Liver (tissue), 9 donors: ENCODE measurements around the gene CXXC5. TPM values are rescaled to one million over a fixed set of nuclear protein-coding genes. Genes with fewer than 3 reads are reported as not detected.

Source experiments
- DNase-seq: peaks from one replicate; pipeline ENCODE4 v3.0.0-alpha.2; 2017; ENCODE audit warnings: low spot score
- H3K27ac ChIP-seq, 2 donors: one replicate each; pipeline ENCODE4 v1.7.0; 2013; ENCODE audit warnings: inconsistent platforms in 2 of 2, low read length in 2 of 2, control low read depth in 1 of 2, low read depth in 1 of 2, mild to moderate bottlenecking in 1 of 2
- H3K27me3 ChIP-seq, 4 donors: one replicate each; pipeline versions ENCODE4 v1.6.1 to v1.7.0; 2013; ENCODE audit warnings: low read length in 3 of 4, inconsistent platforms in 1 of 4, mild to moderate bottlenecking in 1 of 4, moderate library complexity in 1 of 4; ENCODE audit not compliant: control insufficient read depth in 4 of 4, insufficient read depth in 4 of 4
- H3K36me3 ChIP-seq, 4 donors: one replicate each; pipeline versions ENCODE4 v1.6.1 to v1.7.0; 2013; ENCODE audit warnings: low read length in 3 of 4, mild to moderate bottlenecking in 3 of 4, low read depth in 1 of 4, moderate library complexity in 1 of 4; ENCODE audit not compliant: control insufficient read depth in 4 of 4, insufficient read depth in 3 of 4
- H3K4me1 ChIP-seq, 4 donors: one replicate each; pipeline versions ENCODE4 v1.6.1 to v1.7.0; 2013; ENCODE audit warnings: low read length in 3 of 4, mild to moderate bottlenecking in 3 of 4, moderate library complexity in 1 of 4; ENCODE audit not compliant: control insufficient read depth in 4 of 4, insufficient read depth in 4 of 4
- H3K4me3 ChIP-seq, 3 donors: one replicate each; pipeline versions ENCODE4 v1.6.1 to v1.7.0; 2013; ENCODE audit warnings: low read length in 3 of 3, control low read depth in 1 of 3, low read depth in 1 of 3, mild to moderate bottlenecking in 1 of 3
- H3K9ac ChIP-seq, 2 donors: one replicate each; pipeline ENCODE4 v1.7.0; 2013; ENCODE audit warnings: low read length in 2 of 2, mild to moderate bottlenecking in 2 of 2, moderate library complexity in 2 of 2, control low read depth in 1 of 2, low read depth in 1 of 2
- H3K9me3 ChIP-seq, 4 donors: one replicate each; pipeline versions ENCODE4 v1.6.1 to v1.7.0; 2013; ENCODE audit warnings: low read length in 3 of 4; ENCODE audit not compliant: control insufficient read depth in 4 of 4
- ATF3 ChIP-seq: IDR thresholded peaks from 2 replicates; pipeline ENCODE4 v1.6.1; 2016; ENCODE audit warnings: antibody characterized with exemption
- CTCF ChIP-seq: fragments of 150-350 bp; IDR thresholded peaks from 2 replicates; pipeline ENCODE4 v1.5.1; 2017; ENCODE audit warnings: improper control_type of control experiment, low read depth, low read length; ENCODE audit not compliant: missing input control
- EGR1 ChIP-seq, 2 donors: IDR thresholded peaks; 2 replicates each; pipeline ENCODE4 v1.6.1; 2016 to 2018; ENCODE audit warnings: antibody characterized with exemption in 2 of 2, low read depth in 2 of 2
- FOXA1 ChIP-seq: IDR thresholded peaks from 2 replicates; pipeline ENCODE4 v1.6.1; 2016; ENCODE audit warnings: antibody characterized with exemption
- FOXA2 ChIP-seq: IDR thresholded peaks from 2 replicates; pipeline ENCODE4 v1.6.1; 2016; ENCODE audit warnings: antibody characterized with exemption
- GABPA ChIP-seq, 2 donors: IDR thresholded peaks in 1 of 2; conservative IDR thresholded peaks in 1 of 2; 2 replicates each; pipeline ENCODE4 v1.6.1; 2016; ENCODE audit warnings: antibody characterized with exemption in 2 of 2, mild to moderate bottlenecking in 1 of 2, moderate library complexity in 1 of 2
- HNF4A ChIP-seq, 2 donors: conservative IDR thresholded peaks; 2 replicates each; pipeline ENCODE4 v1.6.1; 2016; ENCODE audit warnings: antibody characterized with exemption in 2 of 2, mild to moderate bottlenecking in 2 of 2
- HNF4G ChIP-seq: IDR thresholded peaks from 2 replicates; pipeline ENCODE4 v1.6.1; 2016; ENCODE audit warnings: antibody characterized with exemption
- JUND ChIP-seq, 2 donors: IDR thresholded peaks; 2 replicates each; pipeline ENCODE4 v1.6.1; 2016; ENCODE audit warnings: antibody characterized with exemption in 2 of 2
- MAX ChIP-seq: IDR thresholded peaks from 2 replicates; pipeline ENCODE4 v1.6.1; 2016; ENCODE audit warnings: antibody characterized with exemption
- NR2F2 ChIP-seq: IDR thresholded peaks from 2 replicates; pipeline ENCODE4 v1.6.1; 2016; ENCODE audit warnings: antibody characterized with exemption
- RAD21 ChIP-seq, 2 donors: IDR thresholded peaks; 2 replicates each; pipeline ENCODE4 v1.6.1; 2016; ENCODE audit warnings: antibody characterized with exemption in 2 of 2, mild to moderate bottlenecking in 2 of 2
- REST ChIP-seq: IDR thresholded peaks from 2 replicates; pipeline ENCODE4 v1.6.1; 2016; ENCODE audit warnings: antibody characterized with exemption, mild to moderate bottlenecking
- RXRA ChIP-seq, 2 donors: IDR thresholded peaks; 2 replicates each; pipeline ENCODE4 v1.6.1; 2017 to 2018; ENCODE audit warnings: antibody characterized with exemption in 2 of 2, mild to moderate bottlenecking in 1 of 2
- SP1 ChIP-seq: IDR thresholded peaks from 2 replicates; pipeline ENCODE4 v1.6.1; 2018; ENCODE audit warnings: antibody characterized with exemption, mild to moderate bottlenecking
- TAF1 ChIP-seq: conservative IDR thresholded peaks from 2 replicates; pipeline ENCODE4 v1.6.1; 2016; ENCODE audit warnings: antibody characterized with exemption, mild to moderate bottlenecking
- YY1 ChIP-seq: IDR thresholded peaks from 2 replicates; pipeline ENCODE4 v1.6.1; 2016; ENCODE audit warnings: antibody characterized with exemption, mild to moderate bottlenecking
- ZBTB33 ChIP-seq: IDR thresholded peaks from 2 replicates; pipeline ENCODE4 v1.6.1; 2016; ENCODE audit warnings: antibody characterized with exemption
- WGBS: extraction: QIAGEN DNeasy Blood & Tissue Kit; methylation state at CpG from one replicate; pipeline ENCODE4 v1.1.7; 2013; 5-methylcytosine and 5-hydroxymethylcytosine counted together
- polyA plus RNA-seq, 2 donors: library from polyadenylated mRNA; stranded (reverse) in 1 of 2; unstranded in 1 of 2; fragments of 200-250 nt in 1 of 2; fragments of >200 nt in 1 of 2; fragmentation: Nextera tagmentation in 1 of 2; extraction: Ambion mirVana in 1 of 2; gene quantifications; one replicate each; pipeline versions ENCODE4 v1.2.1 to v1.2.3, GENCODE V29; 2013 to 2015
- total RNA-seq, 2 donors: library from RNA; depleted of rRNA; stranded (reverse); fragments of >200 nt; gene quantifications; one replicate each; pipeline ENCODE4 v1.2.3, GENCODE V29; 2014
- donor health status: healthy.
- donor health status: healthy.
- donor health status: healthy.
- donor health status: healthy.
- donor health status: healthy.

The CXXC5 gene
- total and polyA plus RNA-seq, 4 donors, result 40.6 to 78.6 (median 64.5) TPM

DNA sequence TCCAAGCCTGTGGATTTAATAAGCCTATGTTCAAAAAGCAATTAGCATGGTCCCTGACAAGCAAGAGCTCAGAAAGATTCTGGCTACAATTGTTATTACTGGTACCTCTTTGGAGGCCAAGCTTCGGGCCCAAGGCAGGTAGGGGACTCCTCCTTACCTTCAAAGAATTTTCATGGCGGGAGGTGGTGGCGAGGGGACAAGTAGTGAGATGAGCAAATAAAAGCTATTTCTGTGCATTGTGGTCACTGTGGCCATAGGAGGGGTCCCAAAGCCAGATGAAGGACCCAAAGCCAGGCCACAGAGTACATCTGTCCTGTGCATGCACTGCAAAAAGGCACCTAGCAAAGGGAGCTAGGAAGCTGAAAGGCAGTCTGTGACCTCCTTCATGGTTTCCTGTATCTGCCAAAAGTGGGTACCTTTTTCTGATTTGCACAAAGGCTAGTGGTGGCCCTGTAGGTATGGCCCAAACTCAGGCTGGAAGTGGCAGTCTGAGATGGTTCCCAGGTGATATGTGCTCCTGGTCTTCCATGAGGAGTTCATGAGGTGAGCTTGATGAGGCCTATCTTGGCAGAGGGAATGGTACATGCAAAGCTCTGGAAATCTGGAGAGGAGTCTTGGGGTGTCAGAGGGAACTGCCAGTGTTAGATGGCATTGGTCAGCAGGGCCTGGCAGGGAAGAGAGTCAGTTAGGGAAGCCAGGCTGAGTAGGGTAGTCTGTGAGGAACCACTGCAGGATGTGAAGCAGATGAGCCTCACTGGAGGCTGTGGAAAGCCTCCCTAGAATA, 3.3 kb upstream of the CXXC5 start:
- Histone ChIP-seq H3K27me3 (no peaks in the 10 kb centered on the region), H3K27ac (peak overlapping the region in 1 of 2 donors; percentile 88), H3K4me1 (peaks cover 20 to 72% (median 61%) of the 10 kb centered on the region in 4 donors), H3K4me3 (no peak overlapping the region), H3K9ac (no peak overlapping the region), H3K36me3 (no peaks in the 10 kb centered on the region), H3K9me3 (no peaks in the 10 kb centered on the region)
- TF ChIP-seq FOXA2 (no peak), MAX (no peak), SP1 (no peak), GABPA (IDR thresholded peaks at IDR 0.05 in 1 of 2, conservative IDR thresholded peaks at IDR 0.05 in 1 of 2) (no peak), ZBTB33 (no peak), JUND (IDR thresholded peaks at IDR 0.05) (no peak), CTCF (no peak), ATF3 (no peak), RXRA (IDR thresholded peaks at IDR 0.05) (no peak), NR2F2 (no peak), HNF4G (no peak), HNF4A (conservative IDR thresholded peaks at IDR 0.05) (no peak), REST (no peak), FOXA1 (no peak), YY1 (no peak), EGR1 (IDR thresholded peaks at IDR 0.05; ENCODE audit: low read depth in 2 of 2) (no peak), TAF1 (no peak), RAD21 (IDR thresholded peaks at IDR 0.05) (no peak)
- no peak for DNase-seq
- WGBS, result 92% methylated on average over 3 of the region's 3 CpGs
